ENCODE measurements around the gene LPO. TPM values are rescaled to one million over a fixed set of nuclear protein-coding genes. Genes with fewer than 3 reads are reported as not detected.
A peak's percentile ranks its signal among the peaks of the same experiment; 100 is the strongest.

LPO gene
- total RNA-seq, 1 experiment from 2014 or later: 0.20 TPM

DNA sequence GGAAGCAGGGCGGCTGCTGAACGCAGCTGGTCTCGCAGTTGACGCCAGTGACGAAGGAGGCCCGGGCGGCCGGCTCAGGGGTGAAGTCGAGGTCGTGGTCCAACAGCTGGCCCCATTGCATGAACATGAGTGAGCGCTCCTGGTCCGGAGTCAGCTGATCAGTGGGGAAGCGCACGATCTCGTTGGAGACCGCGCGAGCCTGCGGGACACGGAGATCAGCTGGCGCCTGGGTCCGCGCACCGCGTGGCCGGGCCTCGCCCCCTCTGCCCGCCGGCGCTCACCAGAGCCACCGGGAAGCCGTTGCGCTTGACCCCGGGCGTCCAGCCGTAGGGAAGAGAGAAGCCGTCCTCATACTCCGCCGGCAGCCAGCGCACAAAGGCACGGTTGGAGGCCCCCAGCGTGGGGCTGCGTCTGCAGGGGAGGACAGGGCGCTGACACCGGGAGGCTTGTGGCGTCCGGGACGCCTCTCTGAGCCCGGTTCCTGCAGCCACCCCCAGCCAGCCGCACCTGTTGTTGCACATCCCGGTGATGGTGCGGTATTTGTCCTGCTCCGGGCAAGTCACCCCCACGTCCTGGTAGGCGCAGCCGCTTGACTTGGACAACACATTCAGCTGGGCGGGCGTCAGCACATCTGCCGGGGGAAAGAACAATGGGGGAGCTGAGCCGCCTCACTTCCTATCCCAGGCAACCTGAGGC is 40.8 kb downstream of the LPO start:
- ChIA-PET POLR2A (no interaction called here), CTCF (interaction anchor here (0.6 to 4.6 kb wide), 8 partner anchors 11 to 209 kb away, joined by 3 to 19 read pairs (median 4); partner anchors contain the start of genes HSF5 and RNF43)
- TF ChIP-seq ZNF423 (CRISPR knock-in tag; IDR thresholded peaks at IDR 0.05) (peak; percentile 51; the same call in 1 of the 2 replicates), ZNF263 (CRISPR knock-in tag; IDR thresholded peaks at IDR 0.05; ENCODE audit: low read depth) (0 out of 2 replicates have a peak, but pooled peaks have one; percentile 5), IRF2 (CRISPR knock-in tag; IDR thresholded peaks at IDR 0.05; ENCODE audit: borderline replicate concordance, low read depth) (no peak)
- TF ChIP-seq, protein P1, sequence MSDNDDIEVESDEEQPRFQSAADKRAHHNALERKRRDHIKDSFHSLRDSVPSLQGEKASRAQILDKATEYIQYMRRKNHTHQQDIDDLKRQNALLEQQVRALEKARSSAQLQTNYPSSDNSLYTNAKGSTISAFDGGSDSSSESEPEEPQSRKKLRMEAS (CRISPR knock-in tag; IDR thresholded peaks at IDR 0.05): no peak
- TF ChIP-seq, protein P2, sequence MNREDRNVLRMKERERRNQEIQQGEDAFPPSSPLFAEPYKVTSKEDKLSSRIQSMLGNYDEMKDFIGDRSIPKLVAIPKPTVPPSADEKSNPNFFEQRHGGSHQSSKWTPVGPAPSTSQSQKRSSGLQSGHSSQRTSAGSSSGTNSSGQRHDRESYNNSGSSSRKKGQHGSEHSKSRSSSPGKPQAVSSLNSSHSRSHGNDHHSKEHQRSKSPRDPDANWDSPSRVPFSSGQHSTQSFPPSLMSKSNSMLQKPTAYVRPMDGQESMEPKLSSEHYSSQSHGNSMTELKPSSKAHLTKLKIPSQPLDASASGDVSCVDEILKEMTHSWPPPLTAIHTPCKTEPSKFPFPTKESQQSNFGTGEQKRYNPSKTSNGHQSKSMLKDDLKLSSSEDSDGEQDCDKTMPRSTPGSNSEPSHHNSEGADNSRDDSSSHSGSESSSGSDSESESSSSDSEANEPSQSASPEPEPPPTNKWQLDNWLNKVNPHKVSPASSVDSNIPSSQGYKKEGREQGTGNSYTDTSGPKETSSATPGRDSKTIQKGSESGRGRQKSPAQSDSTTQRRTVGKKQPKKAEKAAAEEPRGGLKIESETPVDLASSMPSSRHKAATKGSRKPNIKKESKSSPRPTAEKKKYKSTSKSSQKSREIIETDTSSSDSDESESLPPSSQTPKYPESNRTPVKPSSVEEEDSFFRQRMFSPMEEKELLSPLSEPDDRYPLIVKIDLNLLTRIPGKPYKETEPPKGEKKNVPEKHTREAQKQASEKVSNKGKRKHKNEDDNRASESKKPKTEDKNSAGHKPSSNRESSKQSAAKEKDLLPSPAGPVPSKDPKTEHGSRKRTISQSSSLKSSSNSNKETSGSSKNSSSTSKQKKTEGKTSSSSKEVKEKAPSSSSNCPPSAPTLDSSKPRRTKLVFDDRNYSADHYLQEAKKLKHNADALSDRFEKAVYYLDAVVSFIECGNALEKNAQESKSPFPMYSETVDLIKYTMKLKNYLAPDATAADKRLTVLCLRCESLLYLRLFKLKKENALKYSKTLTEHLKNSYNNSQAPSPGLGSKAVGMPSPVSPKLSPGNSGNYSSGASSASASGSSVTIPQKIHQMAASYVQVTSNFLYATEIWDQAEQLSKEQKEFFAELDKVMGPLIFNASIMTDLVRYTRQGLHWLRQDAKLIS (CRISPR knock-in tag; IDR thresholded peaks at IDR 0.05; ENCODE audit: borderline replicate concordance): no peak
- H3K9me3 Mint-ChIP-seq: no peaks in the 10 kb centered on the region
- H3K36me3 Mint-ChIP-seq: no peaks in the 10 kb centered on the region
- peaks cover 7% of the 10 kb centered on the region for H3K4me1 Mint-ChIP-seq
- H3K4me3 Mint-ChIP-seq: no peak overlapping the region
- no peak overlapping the region for H3K27ac Mint-ChIP-seq
- ATAC-seq (no peak; the same call in 1 of the 2 replicates), DNase-seq (ENCODE audit: low spot score) (no peak)
- peaks cover 16% of the 10 kb centered on the region for H3K27me3 Mint-ChIP-seq (ENCODE audit: low read depth)

DNA sequence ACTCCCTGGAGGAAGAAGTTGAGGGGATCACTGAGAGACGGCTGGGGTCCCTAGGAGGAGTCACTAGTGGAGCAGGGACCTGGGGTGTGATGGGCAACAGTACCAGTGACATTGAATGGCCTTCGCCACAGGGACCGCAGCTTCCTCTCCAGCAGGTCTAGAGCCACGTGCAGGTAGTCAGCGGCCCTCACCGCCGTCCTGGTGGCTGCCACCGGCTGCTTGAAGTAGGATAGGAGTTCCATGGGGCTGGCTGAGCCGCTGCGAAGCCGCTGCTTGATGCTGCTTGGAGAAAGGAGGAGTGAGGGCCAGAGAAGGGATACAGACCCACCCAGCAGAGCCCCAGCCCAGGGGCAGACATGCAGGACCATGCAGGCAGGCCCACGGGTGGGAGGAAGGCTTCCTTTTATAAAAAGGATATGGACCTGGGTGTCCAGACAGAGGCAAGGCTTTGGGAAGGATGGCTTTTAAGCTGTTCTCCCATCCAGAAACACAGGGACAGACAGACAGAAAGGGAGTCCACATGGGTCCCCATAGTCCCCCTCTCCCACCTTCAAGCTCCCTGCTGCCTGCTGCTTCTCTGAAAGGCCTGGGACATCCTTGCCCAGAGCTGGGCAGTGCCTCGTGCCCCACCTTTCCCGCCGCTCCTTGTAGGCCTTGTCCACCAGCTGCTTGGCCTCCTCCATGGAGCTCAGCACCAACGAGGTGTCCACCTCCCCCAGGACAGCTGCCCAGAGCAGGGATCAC is 41.5 kb downstream of the LPO start:
- no peak overlapping the region for H3K27ac Mint-ChIP-seq
- TF ChIP-seq, protein P3, sequence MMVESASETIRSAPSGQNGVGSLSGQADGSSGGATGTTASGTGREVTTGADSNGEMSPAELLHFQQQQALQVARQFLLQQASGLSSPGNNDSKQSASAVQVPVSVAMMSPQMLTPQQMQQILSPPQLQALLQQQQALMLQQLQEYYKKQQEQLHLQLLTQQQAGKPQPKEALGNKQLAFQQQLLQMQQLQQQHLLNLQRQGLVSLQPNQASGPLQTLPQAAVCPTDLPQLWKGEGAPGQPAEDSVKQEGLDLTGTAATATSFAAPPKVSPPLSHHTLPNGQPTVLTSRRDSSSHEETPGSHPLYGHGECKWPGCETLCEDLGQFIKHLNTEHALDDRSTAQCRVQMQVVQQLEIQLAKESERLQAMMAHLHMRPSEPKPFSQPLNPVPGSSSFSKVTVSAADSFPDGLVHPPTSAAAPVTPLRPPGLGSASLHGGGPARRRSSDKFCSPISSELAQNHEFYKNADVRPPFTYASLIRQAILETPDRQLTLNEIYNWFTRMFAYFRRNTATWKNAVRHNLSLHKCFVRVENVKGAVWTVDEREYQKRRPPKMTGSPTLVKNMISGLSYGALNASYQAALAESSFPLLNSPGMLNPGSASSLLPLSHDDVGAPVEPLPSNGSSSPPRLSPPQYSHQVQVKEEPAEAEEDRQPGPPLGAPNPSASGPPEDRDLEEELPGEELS (CRISPR knock-in tag; IDR thresholded peaks at IDR 0.05): no peak
- no peak for TF ChIP-seq SOX15 (CRISPR knock-in tag; IDR thresholded peaks at IDR 0.05)
- TF ChIP-seq, protein P4, sequence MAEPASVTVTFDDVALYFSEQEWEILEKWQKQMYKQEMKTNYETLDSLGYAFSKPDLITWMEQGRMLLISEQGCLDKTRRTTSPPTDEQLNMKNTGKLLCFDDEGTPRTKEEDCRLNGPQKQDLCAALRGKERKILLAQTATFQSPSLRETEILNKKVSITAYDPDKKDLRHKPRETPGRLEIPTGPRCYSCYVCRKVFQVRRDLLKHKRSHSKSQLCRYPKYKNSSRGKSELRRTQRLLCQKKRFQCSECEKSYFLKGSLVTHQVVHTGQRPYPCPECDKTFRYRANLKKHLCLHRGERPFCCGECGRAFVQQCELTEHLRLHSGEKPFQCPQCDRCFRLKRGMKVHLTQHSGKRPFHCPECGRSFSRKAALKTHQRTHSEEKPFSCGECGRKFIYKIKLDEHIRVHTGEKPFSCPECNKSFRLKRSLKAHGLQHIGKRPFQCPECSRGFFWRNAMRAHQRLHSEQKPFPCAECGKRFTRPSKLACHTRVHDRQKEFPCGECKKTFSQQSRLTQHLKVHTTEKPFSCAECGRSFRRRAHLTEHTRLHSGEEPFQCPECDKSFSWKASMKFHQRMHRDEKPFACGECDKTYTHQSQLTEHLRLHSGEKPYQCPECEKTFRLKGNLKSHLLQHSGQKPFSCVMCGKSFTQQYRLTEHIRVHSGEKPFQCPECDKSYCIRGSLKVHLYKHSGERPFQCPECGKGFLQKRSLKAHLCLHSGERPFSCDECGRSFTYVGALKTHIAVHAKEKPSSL (CRISPR knock-in tag; conservative IDR thresholded peaks at IDR 0.05): no peak
- TF ChIP-seq TEAD1 (CRISPR knock-in tag; IDR thresholded peaks at IDR 0.05): no peak
- no peak for TF ChIP-seq OVOL2 (CRISPR knock-in tag; IDR thresholded peaks at IDR 0.05; ENCODE audit: borderline replicate concordance)
- no peak for TF ChIP-seq MYBL2 (CRISPR knock-in tag; IDR thresholded peaks at IDR 0.05)
- TF ChIP-seq RELA (CRISPR knock-in tag; IDR thresholded peaks at IDR 0.05; ENCODE audit: borderline replicate concordance): no peak
- TF ChIP-seq NR3C1 (CRISPR knock-in tag; conservative IDR thresholded peaks at IDR 0.05; ENCODE audit: low read depth): no peak
- no peak for TF ChIP-seq GABPB1 (CRISPR knock-in tag; IDR thresholded peaks at IDR 0.05)
- TF ChIP-seq, protein P5, sequence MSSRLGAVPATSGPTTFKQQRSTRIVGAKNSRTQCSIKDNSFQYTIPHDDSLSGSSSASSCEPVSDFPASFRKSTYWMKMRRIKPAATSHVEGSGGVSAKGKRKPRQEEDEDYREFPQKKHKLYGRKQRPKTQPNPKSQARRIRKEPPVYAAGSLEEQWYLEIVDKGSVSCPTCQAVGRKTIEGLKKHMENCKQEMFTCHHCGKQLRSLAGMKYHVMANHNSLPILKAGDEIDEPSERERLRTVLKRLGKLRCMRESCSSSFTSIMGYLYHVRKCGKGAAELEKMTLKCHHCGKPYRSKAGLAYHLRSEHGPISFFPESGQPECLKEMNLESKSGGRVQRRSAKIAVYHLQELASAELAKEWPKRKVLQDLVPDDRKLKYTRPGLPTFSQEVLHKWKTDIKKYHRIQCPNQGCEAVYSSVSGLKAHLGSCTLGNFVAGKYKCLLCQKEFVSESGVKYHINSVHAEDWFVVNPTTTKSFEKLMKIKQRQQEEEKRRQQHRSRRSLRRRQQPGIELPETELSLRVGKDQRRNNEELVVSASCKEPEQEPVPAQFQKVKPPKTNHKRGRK (CRISPR knock-in tag; IDR thresholded peaks at IDR 0.05; ENCODE audit: borderline replicate concordance): no peak
- TF ChIP-seq ZNF423 (CRISPR knock-in tag; IDR thresholded peaks at IDR 0.05): no peak
- TF ChIP-seq, protein P6, sequence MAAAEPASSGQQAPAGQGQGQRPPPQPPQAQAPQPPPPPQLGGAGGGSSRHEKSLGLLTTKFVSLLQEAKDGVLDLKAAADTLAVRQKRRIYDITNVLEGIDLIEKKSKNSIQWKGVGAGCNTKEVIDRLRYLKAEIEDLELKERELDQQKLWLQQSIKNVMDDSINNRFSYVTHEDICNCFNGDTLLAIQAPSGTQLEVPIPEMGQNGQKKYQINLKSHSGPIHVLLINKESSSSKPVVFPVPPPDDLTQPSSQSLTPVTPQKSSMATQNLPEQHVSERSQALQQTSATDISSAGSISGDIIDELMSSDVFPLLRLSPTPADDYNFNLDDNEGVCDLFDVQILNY (CRISPR knock-in tag; IDR thresholded peaks at IDR 0.05): no peak
- TF ChIP-seq GTF2I (CRISPR knock-in tag; conservative IDR thresholded peaks at IDR 0.05): no peak
- TF ChIP-seq PRRX2 (CRISPR knock-in tag; IDR thresholded peaks at IDR 0.05): no peak
- CTCF ChIA-PET: interaction anchor here (0.6 to 4.6 kb wide), 9 partner anchors 12 to 208 kb away, joined by 3 to 19 read pairs (median 5); partner anchors contain the start of genes HSF5, RNF43 and SUPT4H1
- ATAC-seq: no peak
- H3K9me3 Mint-ChIP-seq: no peaks in the 10 kb centered on the region
- H3K4me3 Mint-ChIP-seq: no peak overlapping the region
- no peak for DNase-seq (ENCODE audit: low spot score)
- H3K4me1 Mint-ChIP-seq: peaks cover 15% of the 10 kb centered on the region
- H3K27me3 Mint-ChIP-seq (ENCODE audit: low read depth): peaks cover 16% of the 10 kb centered on the region
- POLR2A ChIA-PET: no interaction called here
- no peaks in the 10 kb centered on the region for H3K36me3 Mint-ChIP-seq
